ENCODE measurements around the gene MASP2. TPM values are rescaled to one million over a fixed set of nuclear protein-coding genes. Genes with fewer than 3 reads are reported as not detected.

Gene MASP2
- total and polyA plus RNA-seq, 10 of the 15 experiments (the other 5 are each of a cell fraction or from before 2014, with no cell fraction given) = 0.04 to 0.21 (median 0.06) TPM; not detected in 7

DNA sequence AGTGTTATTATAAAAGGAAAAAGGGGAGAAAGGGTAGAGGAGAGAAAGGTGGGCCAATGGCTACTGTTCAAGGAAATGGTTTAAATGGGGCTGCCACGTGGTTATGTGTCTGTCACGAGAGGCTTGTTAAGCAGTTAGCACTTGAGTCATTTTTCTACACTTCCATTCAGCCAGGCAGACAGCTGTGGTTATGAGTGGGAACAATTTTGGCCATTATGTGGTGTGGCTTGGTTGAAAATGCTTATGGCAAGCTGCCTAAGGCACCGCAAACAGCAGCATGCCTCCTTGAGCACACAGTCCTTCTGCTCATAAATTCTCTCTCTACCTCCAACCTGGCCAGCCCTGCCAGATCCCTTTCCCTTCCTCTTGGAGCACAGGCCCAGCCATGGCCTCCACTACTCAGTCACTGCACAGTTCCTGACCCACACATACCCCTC is 15.9 kb upstream of the MASP2 start (continued):
- TF ChIP-seq ATF7 (IDR thresholded peaks at IDR 0.05; ENCODE audit: low read depth) (peak; percentile 90), RB1 (IDR thresholded peaks at IDR 0.05; ENCODE audit: borderline replicate concordance) (no peak), NR2C2 (IDR thresholded peaks at IDR 0.05; ENCODE audit: borderline replicate concordance, control insufficient read depth, insufficient read length, low read depth) (no peak), ZNF217 (IDR thresholded peaks at IDR 0.05) (0 out of 2 replicates have a peak, but pooled peaks have one; percentile 42), RELA (IDR thresholded peaks at IDR 0.05; ENCODE audit: borderline replicate concordance, partially characterized antibody) (no peak), ZNF24 (IDR thresholded peaks at IDR 0.05) (peak; percentile 53; the same call in 1 of the 2 replicates), IRF4 (IDR thresholded peaks at IDR 0.05; ENCODE audit: low read depth, low read length) (peak; percentile 80), CREB1 (IDR thresholded peaks at IDR 0.05; ENCODE audit: low read depth) (peak; percentile 43; the same call in 1 of the 2 replicates), USF2 (IDR thresholded peaks at IDR 0.05; ENCODE audit: borderline replicate concordance, low read depth, low read length) (peak; percentile 60), MXI1 (IDR thresholded peaks at IDR 0.05; ENCODE audit: low read depth, low read length) (peak; percentile 93), STAT3 (IDR thresholded peaks at IDR 0.05; ENCODE audit: low read depth, low read length) (peak; percentile 74; the same call in 1 of the 2 replicates), LARP7 (IDR thresholded peaks at IDR 0.05) (0 out of 2 replicates have a peak, but pooled peaks have one; percentile 13)
- TF ChIP-seq, protein P1, sequence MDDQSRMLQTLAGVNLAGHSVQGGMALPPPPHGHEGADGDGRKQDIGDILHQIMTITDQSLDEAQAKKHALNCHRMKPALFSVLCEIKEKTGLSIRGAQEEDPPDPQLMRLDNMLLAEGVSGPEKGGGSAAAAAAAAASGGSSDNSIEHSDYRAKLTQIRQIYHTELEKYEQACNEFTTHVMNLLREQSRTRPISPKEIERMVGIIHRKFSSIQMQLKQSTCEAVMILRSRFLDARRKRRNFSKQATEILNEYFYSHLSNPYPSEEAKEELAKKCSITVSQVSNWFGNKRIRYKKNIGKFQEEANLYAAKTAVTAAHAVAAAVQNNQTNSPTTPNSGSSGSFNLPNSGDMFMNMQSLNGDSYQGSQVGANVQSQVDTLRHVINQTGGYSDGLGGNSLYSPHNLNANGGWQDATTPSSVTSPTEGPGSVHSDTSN (IDR thresholded peaks at IDR 0.05; ENCODE audit: insufficient replicate concordance, low read depth, low read length) = peak; percentile 37
- TF ChIP-seq, protein P2, sequence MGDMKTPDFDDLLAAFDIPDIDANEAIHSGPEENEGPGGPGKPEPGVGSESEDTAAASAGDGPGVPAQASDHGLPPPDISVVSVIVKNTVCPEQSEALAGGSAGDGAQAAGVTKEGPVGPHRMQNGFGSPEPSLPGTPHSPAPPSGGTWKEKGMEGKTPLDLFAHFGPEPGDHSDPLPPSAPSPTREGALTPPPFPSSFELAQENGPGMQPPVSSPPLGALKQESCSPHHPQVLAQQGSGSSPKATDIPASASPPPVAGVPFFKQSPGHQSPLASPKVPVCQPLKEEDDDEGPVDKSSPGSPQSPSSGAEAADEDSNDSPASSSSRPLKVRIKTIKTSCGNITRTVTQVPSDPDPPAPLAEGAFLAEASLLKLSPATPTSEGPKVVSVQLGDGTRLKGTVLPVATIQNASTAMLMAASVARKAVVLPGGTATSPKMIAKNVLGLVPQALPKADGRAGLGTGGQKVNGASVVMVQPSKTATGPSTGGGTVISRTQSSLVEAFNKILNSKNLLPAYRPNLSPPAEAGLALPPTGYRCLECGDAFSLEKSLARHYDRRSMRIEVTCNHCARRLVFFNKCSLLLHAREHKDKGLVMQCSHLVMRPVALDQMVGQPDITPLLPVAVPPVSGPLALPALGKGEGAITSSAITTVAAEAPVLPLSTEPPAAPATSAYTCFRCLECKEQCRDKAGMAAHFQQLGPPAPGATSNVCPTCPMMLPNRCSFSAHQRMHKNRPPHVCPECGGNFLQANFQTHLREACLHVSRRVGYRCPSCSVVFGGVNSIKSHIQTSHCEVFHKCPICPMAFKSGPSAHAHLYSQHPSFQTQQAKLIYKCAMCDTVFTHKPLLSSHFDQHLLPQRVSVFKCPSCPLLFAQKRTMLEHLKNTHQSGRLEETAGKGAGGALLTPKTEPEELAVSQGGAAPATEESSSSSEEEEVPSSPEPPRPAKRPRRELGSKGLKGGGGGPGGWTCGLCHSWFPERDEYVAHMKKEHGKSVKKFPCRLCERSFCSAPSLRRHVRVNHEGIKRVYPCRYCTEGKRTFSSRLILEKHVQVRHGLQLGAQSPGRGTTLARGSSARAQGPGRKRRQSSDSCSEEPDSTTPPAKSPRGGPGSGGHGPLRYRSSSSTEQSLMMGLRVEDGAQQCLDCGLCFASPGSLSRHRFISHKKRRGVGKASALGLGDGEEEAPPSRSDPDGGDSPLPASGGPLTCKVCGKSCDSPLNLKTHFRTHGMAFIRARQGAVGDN (IDR thresholded peaks at IDR 0.05) = peak; percentile 94
- TF ChIP-seq, protein P3, sequence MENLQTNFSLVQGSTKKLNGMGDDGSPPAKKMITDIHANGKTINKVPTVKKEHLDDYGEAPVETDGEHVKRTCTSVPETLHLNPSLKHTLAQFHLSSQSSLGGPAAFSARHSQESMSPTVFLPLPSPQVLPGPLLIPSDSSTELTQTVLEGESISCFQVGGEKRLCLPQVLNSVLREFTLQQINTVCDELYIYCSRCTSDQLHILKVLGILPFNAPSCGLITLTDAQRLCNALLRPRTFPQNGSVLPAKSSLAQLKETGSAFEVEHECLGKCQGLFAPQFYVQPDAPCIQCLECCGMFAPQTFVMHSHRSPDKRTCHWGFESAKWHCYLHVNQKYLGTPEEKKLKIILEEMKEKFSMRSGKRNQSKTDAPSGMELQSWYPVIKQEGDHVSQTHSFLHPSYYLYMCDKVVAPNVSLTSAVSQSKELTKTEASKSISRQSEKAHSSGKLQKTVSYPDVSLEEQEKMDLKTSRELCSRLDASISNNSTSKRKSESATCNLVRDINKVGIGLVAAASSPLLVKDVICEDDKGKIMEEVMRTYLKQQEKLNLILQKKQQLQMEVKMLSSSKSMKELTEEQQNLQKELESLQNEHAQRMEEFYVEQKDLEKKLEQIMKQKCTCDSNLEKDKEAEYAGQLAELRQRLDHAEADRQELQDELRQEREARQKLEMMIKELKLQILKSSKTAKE (IDR thresholded peaks at IDR 0.05; ENCODE audit: low read depth, poor library complexity, severe bottlenecking) = peak; percentile 99
- TF ChIP-seq, protein P4, sequence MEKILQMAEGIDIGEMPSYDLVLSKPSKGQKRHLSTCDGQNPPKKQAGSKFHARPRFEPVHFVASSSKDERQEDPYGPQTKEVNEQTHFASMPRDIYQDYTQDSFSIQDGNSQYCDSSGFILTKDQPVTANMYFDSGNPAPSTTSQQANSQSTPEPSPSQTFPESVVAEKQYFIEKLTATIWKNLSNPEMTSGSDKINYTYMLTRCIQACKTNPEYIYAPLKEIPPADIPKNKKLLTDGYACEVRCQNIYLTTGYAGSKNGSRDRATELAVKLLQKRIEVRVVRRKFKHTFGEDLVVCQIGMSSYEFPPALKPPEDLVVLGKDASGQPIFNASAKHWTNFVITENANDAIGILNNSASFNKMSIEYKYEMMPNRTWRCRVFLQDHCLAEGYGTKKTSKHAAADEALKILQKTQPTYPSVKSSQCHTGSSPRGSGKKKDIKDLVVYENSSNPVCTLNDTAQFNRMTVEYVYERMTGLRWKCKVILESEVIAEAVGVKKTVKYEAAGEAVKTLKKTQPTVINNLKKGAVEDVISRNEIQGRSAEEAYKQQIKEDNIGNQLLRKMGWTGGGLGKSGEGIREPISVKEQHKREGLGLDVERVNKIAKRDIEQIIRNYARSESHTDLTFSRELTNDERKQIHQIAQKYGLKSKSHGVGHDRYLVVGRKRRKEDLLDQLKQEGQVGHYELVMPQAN (conservative IDR thresholded peaks at IDR 0.05) = peak; percentile 52; the same call in 1 of the 2 replicates
- TF ChIP-seq, protein P5, sequence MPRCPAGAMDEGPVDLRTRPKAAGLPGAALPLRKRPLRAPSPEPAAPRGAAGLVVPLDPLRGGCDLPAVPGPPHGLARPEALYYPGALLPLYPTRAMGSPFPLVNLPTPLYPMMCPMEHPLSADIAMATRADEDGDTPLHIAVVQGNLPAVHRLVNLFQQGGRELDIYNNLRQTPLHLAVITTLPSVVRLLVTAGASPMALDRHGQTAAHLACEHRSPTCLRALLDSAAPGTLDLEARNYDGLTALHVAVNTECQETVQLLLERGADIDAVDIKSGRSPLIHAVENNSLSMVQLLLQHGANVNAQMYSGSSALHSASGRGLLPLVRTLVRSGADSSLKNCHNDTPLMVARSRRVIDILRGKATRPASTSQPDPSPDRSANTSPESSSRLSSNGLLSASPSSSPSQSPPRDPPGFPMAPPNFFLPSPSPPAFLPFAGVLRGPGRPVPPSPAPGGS (IDR thresholded peaks at IDR 0.05; ENCODE audit: borderline replicate concordance, insufficient read depth, low read depth, low read length, poor library complexity, severe bottlenecking) = peak; percentile 43

All from GM12878 (cell line).